HPDE6-E6E7 (cell line): ENCODE results near the gene ZNF185.
A peak's percentile ranks its signal among the peaks of the same experiment; 100 is the strongest.

ENCODE experiments used
- DNase-seq: peaks from one replicate; pipeline ENCODE4 v3.0.0; 2011; ENCODE audit warnings: missing footprints; ENCODE audit errors: extremely low spot score

Gene ZNF185

GRCh38 chrX:152917656-152918579 is 20.1 kb downstream of the ZNF185 start:
- DNase-seq: no peak

- no peak for DNase-seq
Observed at GRCh38 chrX:152918707-152919106, 20.8 kb downstream of the ZNF185 start.

DNA sequence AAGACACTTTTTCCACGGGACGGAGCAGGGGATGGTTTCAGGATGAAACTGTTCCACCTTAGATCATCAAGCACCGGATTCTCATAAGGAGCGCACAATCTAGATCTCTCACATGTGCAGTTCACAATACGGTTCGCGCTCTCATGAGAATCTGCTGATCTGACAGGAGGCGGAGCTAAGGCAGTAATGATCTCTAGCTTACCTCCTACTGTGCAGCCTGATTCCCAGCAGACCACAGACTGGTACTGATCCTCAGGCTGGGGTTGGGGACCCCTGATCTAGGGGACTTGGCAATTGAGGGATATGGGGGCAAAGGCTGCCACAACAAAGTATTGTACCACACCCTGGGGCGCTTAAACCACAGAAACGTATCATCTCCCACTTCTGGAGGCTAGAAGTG is 25.7 kb downstream of the ZNF185 start:
- DNase-seq: no peak

DNA sequence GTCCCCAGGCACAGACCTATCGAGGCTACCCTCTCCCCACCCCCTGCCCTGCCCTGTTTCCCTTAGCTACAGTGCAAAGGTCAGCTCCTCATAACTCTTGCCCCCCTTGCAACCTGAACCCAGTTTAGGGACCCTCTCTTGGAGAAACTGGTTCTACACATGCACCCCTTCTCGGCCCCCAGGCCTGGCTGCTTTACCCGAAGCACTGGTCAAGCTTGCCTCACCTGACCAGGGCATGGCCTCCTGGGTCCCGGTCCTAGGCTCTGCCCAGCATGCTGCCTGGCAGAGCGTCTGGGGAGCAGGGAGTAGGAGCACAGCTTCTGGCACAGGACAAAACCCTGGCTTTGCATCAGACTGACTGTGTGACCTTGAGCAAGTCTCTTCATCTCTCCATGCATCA is 28.0 kb downstream of the ZNF185 start:
- no peak for DNase-seq

DNA sequence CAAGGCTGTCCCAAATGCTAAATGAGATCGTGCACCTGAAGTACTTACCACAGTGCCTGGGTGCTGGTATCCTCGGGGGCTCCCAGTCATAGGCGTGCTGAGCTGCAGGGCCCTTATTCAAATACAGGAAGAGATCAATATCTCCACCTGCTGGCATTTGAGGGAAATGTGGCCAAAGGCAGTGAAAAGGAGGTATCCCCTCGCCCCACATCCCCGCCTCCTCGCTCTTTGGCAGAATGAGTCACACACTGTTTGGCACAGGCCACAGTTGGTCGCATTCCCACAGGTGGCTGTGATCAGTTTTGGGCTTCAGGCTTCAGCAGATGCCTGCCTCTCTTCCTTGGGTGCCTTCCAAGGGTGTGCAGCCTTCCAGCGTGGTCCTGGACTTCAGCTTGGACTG is 28.4 kb downstream of the ZNF185 start:
- DNase-seq: peak; percentile 83

DNA sequence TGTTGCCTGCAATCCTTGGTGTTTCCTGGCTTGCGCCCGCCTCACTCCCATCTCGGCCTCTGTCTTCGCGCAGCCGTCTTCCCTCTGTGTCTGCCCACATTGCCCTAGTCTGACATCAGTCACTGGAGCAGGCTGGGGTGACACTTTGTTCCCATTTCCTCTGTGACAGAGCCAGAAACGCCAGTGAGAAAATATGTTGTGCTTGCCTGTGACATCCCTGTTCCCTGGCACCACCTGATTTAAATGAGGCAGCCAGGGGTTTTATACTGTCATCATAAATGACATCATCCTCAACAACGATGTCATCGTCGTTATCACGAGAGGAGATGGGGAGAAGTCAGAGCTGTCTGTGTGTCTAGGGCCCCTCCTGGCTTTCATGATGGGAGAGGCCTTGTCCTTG is 29.1 kb downstream of the ZNF185 start:
- no peak for DNase-seq

DNA sequence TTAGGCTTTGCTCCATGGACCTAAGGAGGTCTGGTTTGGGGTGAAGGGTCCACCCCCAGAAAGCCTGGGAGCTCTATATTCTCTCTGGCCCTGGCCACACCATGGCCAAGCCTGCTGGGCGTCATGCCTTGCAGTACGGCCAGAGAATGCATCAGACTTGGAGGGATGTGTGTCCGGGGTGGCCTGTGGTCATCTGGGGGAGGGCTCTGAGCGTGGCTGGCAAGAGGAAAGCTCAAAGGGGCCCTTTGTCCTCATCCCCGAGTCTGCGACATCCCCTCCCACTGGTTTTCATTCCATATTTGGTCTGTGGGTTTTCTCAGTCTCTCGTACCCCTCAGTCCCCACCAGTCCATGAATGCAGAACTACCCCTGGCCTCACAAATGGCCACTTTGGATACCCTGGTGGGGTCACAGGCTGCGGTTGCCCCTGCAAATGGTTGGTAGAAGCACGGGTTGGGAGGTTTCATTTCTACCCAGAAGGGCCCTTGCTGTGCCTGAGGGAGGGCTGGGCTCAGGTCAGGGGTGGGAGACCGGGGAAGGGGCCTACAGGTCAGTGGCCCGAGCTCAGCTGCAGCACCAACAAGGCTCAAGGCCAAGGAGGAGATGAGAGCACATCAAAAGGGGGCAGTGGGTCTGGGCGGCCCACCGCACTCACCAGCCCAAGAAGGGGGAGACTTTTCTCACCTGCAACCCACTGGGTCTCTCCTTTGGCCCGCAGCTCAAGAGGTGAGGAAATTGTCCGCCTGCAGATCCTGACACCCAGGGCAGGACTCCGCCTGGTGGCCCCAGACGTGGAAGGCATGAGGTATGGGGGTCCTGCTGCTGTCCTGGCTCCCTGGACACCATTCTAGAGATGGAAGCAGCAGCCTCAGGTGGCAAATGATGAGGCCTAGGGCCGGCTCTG is 30.2 kb downstream of the ZNF185 start:
- no peak for DNase-seq

DNA sequence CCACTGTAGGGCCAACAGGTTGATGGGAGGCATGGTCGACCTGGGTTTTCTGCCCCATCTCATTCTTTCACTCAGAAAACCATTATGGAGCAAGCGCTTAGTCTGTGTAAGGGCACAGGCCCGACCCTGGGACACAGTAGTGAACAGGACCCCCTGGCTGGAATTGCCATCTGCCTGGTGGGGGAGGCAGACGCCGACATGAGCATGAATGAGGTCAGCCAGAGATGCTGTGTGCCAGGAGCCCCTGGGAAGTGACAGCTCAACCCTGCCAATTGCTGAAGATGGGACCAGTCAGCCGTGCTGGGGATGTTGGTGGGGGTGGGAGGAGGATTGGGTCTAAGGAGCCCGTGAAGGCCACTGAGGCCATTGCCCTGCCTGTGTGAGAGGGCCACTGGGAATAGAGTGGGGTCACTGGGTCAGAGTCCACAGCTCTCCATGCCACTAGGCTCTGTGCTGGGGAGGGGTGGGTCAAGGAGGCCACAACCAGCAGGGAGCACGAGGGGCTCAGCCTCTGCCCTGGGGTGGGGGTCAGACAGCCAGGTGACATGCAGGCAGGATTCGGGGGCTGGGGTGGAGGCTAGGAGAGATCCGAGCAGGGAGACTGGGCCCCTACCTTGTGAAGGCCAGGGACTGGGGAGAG is 31.0 kb downstream of the ZNF185 start:
- DNase-seq: no peak

DNA sequence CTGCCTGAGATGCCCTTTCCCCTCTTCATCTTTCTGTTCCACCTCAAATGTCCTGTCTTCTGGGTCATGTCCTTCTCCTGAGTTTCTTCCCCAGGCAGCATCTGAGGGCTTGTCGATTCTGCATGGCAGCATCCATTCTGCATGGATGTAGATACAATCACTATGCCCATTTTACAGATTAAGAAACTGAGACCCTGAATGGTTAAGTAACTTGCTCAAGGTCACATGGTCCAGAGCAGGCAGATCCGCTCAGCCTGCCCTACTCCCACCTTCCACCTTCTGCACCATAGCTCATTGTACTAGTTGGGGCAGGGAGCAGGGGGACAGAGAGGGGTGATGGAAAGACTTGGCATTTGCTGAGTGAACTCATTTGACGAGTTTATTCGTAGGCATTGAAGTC is 32.0 kb downstream of the ZNF185 start:
- DNase-seq: no peak

DNA sequence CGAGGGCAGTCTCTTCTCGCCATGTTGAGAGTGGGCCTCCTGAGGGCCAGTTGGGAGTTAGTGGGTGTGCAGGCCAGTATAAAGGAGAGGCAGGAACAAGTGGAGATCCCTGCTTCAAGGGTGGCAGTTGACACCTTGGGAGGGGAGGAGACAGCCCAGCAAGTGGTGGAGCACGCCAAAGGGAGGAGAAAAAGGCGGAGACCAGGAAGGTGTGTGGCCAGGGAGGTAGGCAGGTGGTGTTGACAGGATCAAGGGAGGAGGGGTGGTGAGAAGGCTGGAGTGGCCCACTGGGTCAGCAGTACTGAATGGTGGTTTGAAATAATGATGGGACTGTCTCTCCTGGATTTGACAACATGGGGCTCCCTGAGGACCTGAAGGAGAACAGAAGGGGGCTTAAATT is 32.6 kb downstream of the ZNF185 start:
- DNase-seq: no peak

DNA sequence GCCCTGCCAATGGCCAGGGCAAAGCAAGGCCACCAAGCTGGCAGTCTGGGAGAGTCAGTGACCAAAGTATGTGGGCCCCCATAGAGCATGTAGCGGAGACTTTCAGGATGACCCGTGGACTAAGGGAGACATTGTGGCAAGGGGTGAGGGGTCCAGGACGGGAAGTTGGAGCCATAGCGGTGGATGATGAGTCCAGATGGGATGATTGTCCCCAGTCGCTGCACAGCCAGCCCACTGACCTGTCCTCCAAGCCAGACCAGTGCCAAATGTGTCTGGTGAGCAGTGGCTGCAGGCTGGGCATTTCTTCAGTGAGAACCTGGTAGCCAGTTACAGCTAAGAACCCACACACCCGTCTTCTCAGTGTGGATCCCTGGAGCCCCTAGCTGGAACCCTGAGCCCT is 34.3 kb downstream of the ZNF185 start:
- no peak for DNase-seq

DNA sequence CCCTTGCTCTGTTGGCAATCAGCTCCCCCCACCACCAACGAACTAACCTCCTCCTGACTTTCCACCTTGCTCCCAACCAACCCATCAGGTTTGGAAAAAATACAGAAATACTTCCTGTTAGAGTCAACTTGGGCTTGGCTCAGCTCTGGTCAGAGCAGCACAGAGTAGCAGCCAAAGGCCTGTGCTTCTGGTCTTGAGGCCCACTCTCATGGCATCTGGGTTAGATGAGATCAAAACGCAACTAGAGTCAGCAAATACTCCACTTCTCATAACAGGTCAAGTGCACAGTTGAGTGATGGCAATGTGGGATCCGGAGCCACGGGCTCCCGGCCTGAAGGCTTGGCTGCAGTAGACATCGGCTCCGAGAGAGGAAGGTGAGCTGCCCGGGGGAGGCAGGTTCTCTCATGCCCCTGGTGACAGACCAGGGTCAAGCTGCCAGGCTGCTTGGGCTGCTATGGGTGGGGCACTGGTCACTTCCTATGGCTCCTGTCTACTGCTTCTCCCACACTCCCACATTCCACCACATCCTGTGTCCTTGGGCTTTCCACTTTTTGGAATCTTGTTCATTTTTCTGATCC is 34.8 kb downstream of the ZNF185 start:
- no peak for DNase-seq

- DNase-seq: no peak
Observed at GRCh38 chrX:152936306-152936705, 38.4 kb downstream of the ZNF185 start.

DNA sequence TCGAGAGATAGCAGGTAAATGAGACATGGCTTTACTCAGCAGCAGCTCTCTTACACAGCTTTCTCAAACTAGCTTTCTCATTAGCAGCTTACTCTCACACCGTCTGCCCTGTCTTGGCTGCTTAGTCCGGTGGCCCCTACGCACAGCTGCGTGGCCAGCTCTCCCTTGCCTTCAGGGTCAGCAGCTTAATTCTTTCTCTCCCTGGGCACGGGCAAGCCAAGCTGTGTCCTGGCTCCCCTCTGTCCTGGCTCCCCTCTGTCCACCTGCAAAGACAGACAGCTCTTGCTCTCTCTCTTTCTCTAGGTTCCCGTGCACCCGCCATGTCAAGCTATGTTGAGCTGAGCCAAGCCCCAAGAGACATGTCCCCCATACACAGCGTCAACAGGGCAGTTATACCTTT is 39.4 kb downstream of the ZNF185 start:
- DNase-seq: no peak

- peak; percentile 97 for DNase-seq
Observed at GRCh38 chrX:152941328-152942076, 43.6 kb downstream of the ZNF185 start.

DNA sequence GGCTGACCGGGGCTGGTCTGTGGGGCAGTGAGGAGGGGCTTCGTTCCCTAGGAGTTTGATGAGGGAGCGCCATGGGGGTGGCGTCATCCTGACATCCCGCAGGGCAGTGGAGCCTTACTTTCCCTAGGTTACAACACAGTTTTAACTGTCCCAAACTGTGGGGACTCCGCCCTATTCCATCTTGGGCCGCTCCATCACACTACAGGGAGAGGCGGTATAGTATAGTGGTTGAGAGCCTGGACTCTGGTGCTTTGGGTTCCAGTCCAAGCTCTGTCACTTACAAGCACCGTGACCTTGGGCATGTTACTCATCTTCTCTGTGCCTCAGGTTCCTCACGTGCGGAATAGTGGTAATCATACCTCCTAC is 44.2 kb downstream of the ZNF185 start:
- DNase-seq: no peak

DNA sequence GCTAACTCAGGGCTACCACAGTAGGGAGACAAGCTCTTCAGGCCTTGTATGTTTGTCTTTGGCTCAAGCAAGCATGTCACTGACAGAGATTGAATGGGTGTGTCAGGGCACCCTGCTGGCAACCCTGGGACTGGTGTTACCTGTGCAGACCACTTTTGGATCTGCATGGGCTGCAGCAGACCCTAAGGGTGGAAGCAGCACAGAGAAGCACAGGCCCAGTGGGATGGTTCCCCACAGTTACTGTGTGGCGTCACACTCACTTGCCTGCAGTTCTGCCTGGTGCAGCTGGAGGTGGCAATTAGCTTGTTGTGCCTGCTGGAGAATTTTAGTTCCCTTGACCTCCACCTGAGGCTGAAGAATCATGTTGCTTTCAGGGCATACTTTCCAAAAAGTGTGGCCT is 46.0 kb downstream of the ZNF185 start:
- no peak for DNase-seq

- DNase-seq: no peak
Observed at GRCh38 chrX:152945021-152945979, 47.4 kb downstream of the ZNF185 start.

DNA sequence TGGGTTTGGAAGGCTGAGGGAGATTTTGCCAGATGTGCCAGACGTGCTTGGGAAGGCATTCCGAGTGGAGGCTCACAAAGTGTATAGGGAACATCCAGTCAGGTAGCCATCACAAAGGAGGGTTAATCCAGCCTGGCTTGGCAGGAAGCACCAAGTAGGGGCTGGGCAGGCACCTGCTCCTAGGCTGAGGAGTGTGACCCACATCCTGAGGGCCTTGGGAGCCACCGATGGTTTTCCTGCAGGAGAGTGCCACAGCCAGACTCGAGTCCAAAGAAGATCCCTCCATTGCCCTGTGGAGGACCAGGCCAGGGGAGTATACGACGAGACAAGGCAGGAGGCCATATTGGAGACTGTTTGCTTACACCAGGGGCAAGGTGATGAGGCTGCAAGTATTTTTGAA is 48.8 kb downstream of the ZNF185 start:
- DNase-seq: no peak
